ENCODE results near the gene RNF175.

GRCh38 chr4:153790500-153790865 lies 30.7 kb upstream of the RNF175 start:
- TF ChIP-seq NR3C1 (CRISPR knock-in tag; conservative IDR thresholded peaks at IDR 0.05; ENCODE audit: low read depth): no peak
- no peak for TF ChIP-seq GABPB1 (CRISPR knock-in tag; IDR thresholded peaks at IDR 0.05)
- TF ChIP-seq CTCF (IDR thresholded peaks at IDR 0.05): no peak
